Activated gamma-delta T cell (primary cell): Measurements from ENCODE around the gene ABCB6.
"Not testable (repeated sequence)": the region's sequence is repeated elsewhere in the genome, so short reads cannot be mapped to it uniquely, and the experiment has no call there.

ENCODE experiments used
- DNase-seq: peaks from one replicate; lab custom pipeline; 2025; lab: John Stamatoyannopoulos, UW

Gene ABCB6

DNA sequence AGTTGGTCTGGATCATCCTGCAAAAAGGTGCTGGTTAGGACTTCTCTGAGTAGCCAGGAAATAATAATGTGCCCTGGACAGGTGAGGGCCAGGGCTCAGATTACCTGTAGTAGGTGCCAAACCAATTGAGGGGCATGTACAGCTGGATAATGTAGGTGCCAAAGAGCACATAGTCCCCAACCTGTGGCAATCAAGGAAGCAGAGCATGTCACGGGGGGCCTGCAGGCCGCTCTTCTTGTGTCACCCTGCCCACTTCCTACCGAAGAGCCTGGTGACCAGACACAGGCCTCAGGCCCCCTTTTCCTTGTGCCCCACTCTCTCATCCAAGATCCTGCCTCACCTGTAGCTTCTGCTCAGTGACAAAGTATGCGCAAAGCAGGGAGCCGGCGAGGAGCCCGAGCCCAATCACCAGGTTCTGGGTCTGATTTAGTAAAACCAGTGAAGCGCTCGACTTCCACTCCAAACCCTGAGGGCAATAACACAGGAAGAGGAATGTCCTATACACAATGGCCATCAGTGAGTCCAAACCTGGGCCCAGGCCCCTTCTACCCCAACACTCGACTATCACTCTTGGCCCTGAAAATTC, 5.2 kb downstream of the ABCB6 start:
- DNase-seq = no peak

DNA sequence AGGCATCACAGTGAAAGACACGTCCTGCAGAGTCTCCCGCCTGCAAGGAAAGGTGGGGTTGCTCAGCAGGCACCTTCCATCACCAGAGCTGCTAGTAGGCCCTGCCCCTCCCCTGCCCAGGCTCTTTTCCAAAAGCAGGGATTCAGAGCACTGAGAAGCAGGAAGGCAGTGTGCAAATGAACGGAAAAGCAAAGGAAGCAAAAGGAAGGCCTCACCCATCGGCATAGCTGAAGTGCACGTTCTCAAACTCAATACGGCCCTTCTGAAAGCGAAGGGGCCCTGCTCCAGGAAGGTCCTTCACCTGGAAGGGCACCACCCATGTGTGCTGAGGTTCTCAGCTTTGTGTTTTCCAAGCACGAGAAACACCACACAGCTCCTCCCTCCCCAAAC, 5.7 kb downstream of the ABCB6 start:
- no peak for DNase-seq

DNA sequence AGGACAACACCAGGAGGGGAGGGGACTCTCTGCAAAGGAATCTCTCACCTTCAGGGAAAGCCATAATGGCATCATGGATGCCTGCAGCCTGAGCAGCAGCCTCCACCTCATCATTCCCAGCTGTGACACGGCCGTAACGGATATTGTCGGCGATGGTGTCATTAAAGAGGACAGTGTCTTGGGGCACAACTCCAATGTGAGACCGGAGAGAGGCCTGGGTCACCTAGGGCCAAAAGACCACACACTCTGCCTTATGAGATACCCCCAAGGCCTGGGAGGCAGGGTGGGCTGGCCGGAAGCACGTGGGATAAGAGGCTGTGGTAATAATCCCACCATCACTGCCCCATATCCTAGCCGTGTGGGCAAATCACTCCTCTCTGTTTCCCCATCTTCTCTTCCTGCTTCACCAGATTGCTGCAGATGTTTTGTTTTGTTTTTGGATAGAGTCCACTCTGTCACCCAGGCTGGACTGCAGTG, 7.8 kb downstream of the ABCB6 start:
- DNase-seq = no peak

DNA sequence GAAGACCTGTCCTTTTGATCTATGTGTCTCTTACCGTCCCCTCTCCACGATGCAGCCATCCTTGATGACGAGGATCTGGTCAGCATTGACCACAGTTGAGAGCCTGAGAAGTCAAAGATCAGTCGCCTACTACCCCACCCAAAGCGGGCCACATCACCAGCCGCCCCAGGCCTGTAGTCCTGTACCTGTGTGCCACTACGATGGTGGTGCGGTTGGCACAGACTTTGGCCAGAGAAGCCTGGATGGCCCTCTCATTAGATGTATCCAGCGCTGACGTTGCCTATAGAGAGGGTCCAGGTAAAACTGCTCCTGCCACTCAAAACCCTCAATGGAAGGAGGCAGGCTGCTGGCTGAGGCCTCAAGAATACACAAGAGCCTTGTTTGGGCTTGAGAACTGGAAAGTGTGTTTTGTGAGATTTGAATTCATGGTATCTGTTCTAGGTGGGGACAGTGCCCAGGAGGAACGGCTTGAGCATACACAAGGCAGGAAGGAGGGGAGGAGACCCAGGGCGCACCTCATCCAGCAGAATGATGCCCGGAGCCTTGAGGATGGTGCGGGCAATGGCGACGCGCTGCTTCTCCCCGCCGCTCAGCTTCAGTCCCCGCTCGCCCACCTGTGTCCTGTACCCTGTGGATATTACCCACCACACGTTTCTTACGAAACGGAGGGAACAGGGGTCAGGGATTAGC, 8.4 kb downstream of the ABCB6 start:
- no peak for DNase-seq

DNA sequence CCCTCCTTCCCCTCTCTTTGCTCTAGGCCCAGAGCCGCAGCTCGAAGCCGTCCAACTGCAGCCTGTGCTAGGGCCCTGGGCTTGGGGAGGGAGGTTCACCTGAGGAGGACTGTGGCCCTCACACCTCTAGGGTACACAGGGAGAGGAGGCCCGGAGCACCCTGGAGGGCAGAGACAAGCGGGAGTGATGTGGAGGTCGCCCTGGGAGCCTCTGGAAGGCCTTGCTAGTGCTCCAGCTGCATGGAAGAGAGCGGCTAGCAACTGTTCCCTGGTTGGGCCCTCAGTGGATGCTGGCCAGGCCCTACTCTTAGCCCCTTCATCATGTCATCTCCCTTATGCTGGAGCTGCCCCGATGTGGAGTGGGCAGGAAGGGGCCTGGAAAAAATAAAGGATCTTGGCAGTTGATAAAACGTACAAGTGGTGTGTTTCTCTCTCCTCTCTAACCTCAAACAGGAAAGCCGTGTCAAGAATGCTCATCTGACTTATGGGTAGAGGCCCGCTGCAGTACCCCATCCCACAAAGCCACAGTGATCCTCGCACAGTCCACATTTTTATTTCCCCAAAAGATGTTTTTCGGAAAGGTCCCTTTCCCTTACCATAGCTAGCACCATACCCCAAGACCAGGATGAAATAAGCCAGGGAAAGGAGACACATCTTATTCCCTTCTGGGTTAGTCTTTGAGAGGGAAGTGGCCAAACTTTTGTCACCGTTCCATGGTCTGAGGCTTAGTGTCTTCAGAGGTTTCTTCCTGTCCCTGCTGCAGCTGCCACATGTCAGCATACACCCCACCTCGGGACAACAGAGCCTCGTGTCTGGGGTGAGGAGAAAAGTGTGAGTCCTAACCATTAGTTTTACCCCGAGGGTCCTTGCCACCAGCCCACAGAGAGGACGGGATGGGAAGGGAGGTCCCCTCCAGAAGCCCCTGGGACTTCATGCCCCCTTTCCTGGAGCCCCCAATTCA, 9.2 kb downstream of the ABCB6 start:
- no peak for DNase-seq

DNA sequence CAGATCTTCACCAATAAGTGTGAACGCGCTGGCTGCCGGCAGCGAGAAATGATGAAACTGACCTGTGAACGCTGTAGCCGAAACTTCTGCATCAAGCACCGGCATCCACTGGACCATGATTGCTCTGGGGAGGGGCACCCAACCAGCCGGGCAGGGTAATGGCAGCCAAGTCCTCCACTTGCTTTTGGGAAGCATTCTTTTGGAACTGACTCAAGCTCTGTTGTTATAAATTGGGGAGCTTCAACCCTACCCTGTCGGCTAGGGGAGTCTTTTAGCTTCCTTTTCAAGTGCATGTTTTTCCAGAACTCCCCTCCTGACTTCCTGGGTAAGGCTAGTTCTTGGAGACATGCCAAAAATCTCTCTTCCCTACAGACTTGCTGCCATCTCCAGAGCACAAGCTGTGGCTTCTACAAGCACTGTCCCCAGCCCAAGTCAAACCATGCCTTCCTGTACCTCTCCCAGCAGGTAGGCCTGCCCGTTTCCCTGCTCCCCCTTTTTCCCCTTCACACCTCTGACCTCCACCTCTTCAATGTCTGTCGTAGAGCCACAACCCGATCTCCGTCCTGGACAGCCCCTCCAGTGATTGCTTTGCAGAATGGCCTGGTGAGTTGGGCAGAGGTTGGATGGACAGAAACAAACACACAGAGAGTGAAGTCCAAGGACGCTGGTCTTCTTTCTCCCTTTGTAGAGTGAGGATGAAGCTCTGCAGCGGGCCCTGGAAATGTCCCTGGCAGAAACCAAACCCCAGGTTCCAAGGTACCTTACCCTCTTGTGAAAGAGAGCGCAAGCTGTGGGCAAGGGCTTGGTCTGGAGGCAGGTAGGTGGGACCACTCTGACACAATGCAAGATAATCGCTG, 10.6 kb downstream of the ABCB6 start:
- DNase-seq = no peak

DNA sequence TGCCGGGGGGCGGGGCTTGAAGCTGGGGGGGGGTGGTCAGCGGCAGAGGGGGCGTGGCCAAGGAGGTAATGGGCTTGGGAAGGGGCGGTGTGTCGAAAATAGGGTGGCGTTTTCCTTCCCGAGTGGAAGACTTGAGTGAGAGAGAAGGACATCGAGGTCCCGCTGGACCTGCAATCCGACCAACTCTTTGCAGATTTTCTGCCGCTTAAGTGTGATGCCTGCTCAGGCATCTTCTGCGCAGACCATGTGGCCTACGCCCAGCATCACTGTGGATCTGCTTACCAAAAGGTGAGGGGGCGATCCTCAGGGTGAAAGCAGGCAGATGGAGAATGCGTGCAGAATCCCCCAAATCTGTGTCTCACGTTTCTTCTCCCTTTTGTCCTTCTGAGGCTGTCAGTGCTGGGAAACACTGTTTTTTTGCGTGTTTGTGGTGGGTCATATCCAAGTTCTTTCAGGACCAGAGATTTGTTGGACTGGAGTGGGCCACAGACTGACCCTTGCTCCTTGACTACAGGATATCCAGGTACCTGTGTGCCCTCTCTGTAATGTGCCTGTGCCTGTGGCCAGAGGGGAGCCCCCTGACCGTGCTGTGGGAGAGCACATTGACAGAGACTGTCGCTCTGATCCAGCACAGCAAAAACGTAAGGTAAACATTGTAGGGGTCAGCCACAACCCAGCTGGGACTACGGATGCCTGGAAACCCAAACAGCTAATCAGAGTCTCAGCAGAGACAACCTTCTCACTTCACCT, 11.4 kb downstream of the ABCB6 start:
- no peak for DNase-seq

DNA sequence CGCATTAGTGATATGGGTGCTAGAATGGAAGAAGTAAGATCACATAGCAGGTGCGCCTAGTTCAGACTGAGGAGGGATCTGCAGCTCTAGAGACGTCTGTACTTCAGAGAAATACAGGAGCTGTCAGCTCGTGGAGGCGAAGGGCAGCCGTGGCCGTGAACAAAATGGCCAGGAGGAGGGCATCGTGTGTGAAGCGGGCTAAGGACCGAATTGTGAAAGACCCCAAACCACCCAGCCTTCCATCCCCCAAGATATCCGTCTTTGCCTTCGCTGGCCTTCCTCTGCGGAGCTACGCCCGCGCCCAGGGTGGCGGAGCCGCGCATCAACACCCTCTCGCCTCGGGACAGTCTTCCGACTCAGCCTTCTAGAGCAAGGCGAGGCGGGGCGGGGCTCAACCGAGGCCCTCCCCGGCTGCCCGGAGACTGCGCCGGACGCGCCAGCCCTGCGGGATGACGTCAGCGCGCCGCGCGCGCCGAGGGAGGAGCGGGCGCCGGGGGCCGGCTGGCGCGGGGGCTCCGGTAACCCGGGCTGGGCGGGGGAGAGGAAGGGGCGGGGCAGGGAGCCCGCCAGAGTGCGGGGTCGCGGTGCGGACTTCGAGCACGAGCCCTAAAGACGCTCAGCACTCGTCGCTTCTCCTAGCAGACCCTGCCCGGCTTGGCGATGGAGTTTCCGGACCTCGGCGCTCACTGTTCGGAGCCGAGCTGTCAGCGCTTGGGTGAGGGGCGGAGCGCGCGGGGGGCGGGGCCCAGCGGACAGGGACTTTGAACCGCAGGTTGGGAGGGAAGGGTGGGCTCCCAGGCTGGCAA, 12.2 kb downstream of the ABCB6 start, which contains the start of gene ZFAND2B:
TSS of gene ZFAND2B (plus strand) at position 455 of the 806 bp plus-strand sequence. CDS start at position 661, 206 bp downstream.
- peak; percentile 94 for DNase-seq

DNA sequence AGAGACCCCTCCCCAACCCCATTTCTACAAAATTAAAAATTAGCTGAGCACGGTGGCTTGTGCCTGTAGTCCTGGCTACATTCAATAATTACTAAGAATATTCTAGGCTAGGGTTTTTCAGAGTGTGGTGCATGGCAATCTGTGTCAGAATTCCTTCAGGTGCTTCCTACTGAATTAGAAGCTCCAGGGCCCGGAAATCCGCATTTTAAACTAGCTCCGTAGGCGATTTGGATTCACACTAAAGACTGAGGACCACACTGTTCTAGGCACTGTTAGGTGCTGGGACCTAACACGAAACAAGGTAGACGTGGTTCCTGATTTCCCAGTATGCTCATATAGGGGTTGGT, 12.8 kb downstream of the ABCB6 start:
- no peak for DNase-seq

DNA sequence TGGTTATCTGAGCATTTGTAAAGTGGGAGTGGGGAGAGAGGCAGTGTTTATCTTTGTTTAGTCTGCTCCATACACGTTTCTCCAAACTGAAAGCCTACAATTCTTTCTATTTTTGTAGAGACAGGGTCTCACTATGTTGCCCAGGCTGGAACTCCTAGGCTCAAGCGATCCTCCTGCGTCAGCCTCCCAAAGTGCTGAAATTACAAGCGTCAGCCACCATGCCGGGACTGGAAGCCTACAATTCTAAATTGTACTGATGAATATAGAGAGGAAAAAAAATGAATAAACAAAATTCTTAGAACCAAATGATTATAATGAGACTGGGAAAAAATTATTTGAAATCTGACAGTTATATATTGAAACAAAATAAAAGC, 13.6 kb downstream of the ABCB6 start:
- no peak for DNase-seq

DNA sequence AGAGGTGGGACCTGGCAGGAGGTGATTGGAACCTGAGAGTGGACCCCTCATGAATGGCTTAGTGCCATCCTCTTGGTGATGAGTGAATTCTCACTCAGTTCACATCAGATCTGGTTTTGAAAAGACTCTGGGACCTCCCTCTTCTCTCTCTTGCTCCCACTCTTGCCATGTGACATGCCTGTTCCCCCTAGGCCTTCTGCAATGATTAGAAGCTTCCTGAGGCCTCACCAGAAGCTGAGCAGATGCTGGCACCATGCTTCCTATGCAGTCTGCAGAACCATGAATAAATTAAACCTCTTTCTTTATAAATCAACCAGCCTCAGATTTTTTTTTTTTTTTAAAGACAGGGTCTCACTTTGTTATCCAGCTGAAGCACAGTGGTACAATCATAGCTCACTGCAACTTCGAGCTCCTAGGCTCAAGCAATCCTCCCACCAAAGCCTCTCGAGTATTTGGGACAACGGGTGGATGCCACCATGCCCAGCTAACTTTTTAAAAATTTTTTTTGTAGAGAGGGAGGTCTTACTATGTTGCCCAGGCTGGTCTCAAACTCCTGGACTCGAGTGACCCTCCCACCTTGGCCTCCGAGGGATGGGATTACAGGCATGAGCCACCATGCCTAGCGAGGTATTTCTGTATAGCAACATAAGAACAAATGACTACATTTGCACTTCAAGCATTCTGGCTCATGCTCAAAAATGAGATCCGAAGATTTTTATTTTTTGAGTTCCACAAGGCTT, 14.2 kb downstream of the ABCB6 start:
- DNase-seq = no peak

DNA sequence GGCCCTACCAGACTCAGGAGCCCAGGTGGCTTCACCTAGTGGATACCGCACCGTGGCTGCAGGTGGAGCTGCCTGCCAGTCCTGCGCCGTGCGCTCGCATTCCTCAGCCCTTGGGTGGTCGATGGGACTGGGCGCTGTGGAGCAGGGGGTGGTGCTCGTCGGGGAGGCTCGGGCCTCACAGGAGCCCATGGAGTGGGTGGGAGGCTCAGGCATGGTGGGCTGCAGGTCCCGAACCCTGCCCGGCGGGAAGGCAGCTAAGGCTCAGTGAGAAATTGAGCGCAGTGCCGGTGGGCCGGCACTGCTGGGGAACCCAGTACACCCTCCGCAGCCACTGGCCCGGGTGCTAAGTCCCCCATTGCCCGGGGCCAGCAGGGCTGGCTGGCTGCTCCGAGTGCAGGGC, 17.4 kb downstream of the ABCB6 start:
- DNase-seq = not testable (repeated sequence)

DNA sequence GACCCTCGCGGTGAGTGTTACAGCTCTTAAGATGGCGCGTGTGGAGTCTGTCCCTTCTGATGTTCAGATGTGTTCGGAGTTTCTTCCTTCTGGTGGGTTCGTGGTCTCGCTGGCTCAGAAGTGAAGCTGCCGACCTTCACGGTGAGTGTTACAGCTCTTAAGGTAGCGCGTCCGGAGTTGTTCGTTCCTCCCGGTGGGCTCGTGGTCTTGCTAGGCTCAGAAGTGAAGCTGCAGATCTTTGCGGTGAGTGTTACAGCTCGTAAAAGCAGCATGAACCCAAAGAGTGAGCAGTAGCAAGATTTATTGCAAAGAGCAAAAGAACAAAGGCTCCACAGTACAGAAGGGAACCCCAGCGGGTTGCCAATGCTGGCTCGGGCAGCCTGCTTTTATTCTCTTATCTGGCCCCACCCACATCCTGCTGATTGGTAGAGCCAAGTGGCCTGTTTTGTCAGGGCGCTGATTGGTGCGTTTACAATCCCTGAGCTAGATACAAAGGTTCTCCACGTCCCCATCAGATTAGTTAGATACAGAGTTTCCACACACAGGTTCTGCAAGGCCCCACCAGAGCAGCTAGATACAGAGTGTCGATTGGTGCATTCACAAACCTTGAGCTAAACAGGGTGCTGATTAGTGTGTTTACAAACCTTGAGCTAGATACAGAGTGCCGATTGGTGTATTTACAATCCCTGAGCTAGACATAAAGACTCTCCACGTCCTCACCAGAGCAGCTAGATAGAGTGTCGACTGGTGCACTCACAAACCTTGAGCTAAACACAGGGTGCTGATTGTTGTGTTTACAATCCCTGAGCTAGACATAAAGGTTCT, 18.0 kb downstream of the ABCB6 start:
- DNase-seq = not testable (repeated sequence)

DNA sequence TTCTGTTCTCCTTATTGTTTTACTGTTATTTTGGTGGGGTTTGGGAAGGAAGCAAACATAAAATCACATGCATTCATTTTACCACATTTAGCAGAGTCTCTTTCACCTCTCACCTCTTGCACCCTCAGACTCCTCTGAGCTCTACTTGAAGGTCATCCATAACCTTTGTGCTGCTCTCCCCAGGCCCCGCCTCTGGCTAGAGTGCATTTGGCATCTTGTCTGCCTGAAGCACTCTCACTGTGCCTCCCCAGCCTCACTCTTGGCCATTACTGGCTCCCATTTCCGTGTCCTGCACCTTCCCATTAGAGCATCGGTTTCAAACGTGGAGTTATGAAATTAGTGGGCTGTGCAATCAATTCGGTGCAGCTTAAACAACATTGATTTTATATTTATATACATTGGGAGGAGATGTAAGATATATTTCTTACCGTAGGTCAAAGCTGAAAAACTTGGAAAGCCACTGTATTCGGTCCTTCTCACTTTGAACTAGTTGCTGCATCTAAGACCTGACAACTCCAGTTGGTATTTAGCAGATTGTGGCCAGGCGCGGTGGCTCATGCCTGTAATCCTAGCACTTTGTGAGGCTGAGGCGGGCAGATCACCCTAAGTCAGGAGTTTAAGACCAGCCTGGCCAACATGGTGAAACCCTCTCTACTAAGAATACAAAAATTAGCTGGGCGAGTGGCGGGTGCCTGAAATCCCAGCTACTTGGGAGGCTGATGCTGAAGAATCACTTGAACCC, 19.1 kb downstream of the ABCB6 start:
- no peak for DNase-seq

DNA sequence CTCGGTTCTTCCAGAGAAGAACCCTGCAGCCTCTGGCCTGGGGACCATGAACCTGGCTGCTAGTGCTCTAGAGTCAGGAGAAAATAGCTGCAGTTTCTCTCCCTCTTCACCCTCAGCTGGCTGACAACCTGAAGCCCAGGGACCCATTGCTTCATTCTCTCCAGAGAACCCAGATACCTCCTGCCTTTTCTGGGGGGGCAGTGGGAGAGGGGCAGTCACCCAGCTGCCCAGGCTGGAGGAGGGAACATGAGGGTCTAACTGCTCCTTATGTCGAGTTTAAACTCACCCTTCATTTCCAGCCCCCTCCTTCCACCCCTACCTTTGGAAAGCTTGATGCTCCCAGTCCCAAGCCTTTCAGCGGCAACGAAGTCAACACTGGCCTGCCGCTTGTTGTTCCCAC, 19.8 kb downstream of the ABCB6 start:
- no peak for DNase-seq

DNA sequence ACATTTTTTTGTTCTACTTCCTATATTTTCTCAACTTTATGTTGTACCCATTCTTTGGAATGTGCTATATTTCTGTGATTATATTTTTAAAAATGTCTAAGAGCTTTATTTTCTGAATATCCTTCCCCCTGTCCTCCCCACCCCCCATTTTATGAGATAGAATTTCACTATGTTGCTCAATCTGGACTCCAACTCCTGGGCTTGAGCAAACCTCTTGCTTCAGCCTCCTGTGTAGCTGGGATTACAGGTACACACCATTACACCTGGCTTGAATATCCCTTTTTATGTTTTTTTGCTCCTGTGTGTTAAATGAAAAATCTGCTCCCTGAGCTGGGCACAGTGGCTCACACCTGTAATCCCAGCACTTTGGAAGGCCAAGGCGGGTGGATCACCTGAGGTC, 21.4 kb downstream of the ABCB6 start:
- no peak for DNase-seq

DNA sequence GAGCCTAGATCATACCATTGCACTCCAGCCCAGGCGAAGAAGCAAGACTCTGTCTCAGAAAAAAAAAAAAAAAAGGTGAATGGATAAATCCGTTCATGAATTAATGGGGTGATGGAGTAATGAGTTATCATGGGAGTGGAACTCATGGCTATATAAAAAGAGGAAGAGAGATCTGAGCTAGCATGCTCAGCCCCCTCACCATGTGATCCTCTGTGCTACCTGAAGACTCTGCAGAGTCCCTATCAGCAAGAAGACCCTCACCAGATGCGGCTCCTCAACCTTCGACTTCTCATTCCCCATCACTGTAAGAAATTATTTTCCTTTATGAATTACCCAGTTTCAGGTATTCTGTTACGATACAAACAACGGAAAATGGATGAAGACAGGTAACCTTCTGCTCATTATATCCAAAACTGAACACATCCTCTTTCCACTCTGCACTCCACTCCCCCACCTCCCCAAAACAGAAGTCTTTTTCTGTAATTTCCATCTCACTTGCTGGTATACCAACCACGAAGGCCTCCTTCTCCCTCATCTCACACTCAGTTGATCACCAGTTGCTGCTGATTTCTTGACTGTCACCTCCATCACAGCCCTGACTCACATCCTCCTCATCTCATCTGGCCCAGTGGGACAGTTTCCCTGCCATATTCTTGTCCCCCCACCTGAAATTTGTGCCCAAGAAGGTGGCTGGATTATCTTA, 31.9 kb downstream of the ABCB6 start:
- no peak for DNase-seq
